Measurements from ENCODE around the gene MARCHF6.
"Not testable (repeated sequence)": the region's sequence is repeated elsewhere in the genome, so short reads cannot be mapped to it uniquely, and the experiment has no call there.

The MARCHF6 gene

GRCh38 chr5:10353241-10354047, at the start of gene MARCHF6:
TSS of gene MARCHF6 (plus strand) at chr5:10353695. CDS start at chr5:10353899, 204 bp downstream.
- Histone ChIP-seq H3K9ac (ENCODE audit: low read depth, low read length) (peak within 1 kb of the TSS; percentile 99), H3K36me3 (ENCODE audit: insufficient read depth, low read length) (no peaks in the 10 kb centered on the region), H3K9me3 (ENCODE audit: control insufficient read depth, insufficient read depth, low read length) (no peaks in the 10 kb centered on the region), H3K4me1 (ENCODE audit: insufficient read depth, low read length) (peaks cover 18% of the 10 kb centered on the region)

- H3K4me1 ChIP-seq (ENCODE audit: insufficient read depth, low read length), result peaks cover 9% of the 10 kb centered on the region
- no peaks in the 10 kb centered on the region for H3K9me3 ChIP-seq (ENCODE audit: control insufficient read depth, insufficient read depth, low read length)
- H3K9ac ChIP-seq (ENCODE audit: low read depth, low read length), result no peak overlapping the region
- H3K36me3 ChIP-seq (ENCODE audit: insufficient read depth, low read length), result no peaks in the 10 kb centered on the region
Measured at GRCh38 chr5:10303699-10304170, 49.8 kb upstream of the MARCHF6 start.

- Histone ChIP-seq H3K4me1 (ENCODE audit: insufficient read depth, low read length) (peaks cover 9% of the 10 kb centered on the region), H3K9me3 (ENCODE audit: control insufficient read depth, insufficient read depth, low read length) (no peaks in the 10 kb centered on the region), H3K36me3 (ENCODE audit: insufficient read depth, low read length) (no peaks in the 10 kb centered on the region), H3K9ac (ENCODE audit: low read depth, low read length) (no peak overlapping the region)
Measured at GRCh38 chr5:10304932-10305331, 48.6 kb upstream of the MARCHF6 start.

- Histone ChIP-seq H3K36me3 (ENCODE audit: insufficient read depth, low read length) (no peaks in the 10 kb centered on the region), H3K9me3 (ENCODE audit: control insufficient read depth, insufficient read depth, low read length) (no peaks in the 10 kb centered on the region), H3K4me1 (ENCODE audit: insufficient read depth, low read length) (peaks cover 14% of the 10 kb centered on the region), H3K9ac (ENCODE audit: low read depth, low read length) (peak overlapping the region; percentile 68; the same call in 1 of the 2 replicates)
Measured at GRCh38 chr5:10306114-10306513, 47.4 kb upstream of the MARCHF6 start.

- Histone ChIP-seq H3K36me3 (ENCODE audit: insufficient read depth, low read length) (no peaks in the 10 kb centered on the region), H3K9ac (ENCODE audit: low read depth, low read length) (peak overlapping the region; percentile 68), H3K9me3 (ENCODE audit: control insufficient read depth, insufficient read depth, low read length) (no peaks in the 10 kb centered on the region), H3K4me1 (ENCODE audit: insufficient read depth, low read length) (peaks cover 14% of the 10 kb centered on the region)
Measured at GRCh38 chr5:10306806-10307205, 46.7 kb upstream of the MARCHF6 start.

GRCh38 chr5:10307206-10308148, 46.0 kb upstream of the MARCHF6 start, which contains the start of gene CMBL:
TSS of gene CMBL (minus strand) at chr5:10307902. CDS start at chr5:10290762, 17,140 bp downstream.
- H3K9me3 ChIP-seq (ENCODE audit: control insufficient read depth, insufficient read depth, low read length), result no peaks in the 10 kb centered on the region
- H3K36me3 ChIP-seq (ENCODE audit: insufficient read depth, low read length), result no peaks in the 10 kb centered on the region
- H3K4me1 ChIP-seq (ENCODE audit: insufficient read depth, low read length), result peaks cover 14% of the 10 kb centered on the region
- peak within 1 kb of the TSS; percentile 68 for H3K9ac ChIP-seq (ENCODE audit: low read depth, low read length)

- H3K4me1 ChIP-seq (ENCODE audit: insufficient read depth, low read length), result peaks cover 14% of the 10 kb centered on the region
- H3K36me3 ChIP-seq (ENCODE audit: insufficient read depth, low read length), result no peaks in the 10 kb centered on the region
- H3K9ac ChIP-seq (ENCODE audit: low read depth, low read length), result no peak overlapping the region
- H3K9me3 ChIP-seq (ENCODE audit: control insufficient read depth, insufficient read depth, low read length), result no peaks in the 10 kb centered on the region
Measured at GRCh38 chr5:10308844-10309243, 44.7 kb upstream of the MARCHF6 start.

- H3K4me1 ChIP-seq (ENCODE audit: insufficient read depth, low read length), result peaks cover 14% of the 10 kb centered on the region
- H3K36me3 ChIP-seq (ENCODE audit: insufficient read depth, low read length), result no peaks in the 10 kb centered on the region
- no peak overlapping the region for H3K9ac ChIP-seq (ENCODE audit: low read depth, low read length)
- 0 out of 2 replicates have a peak, but pooled peaks cover under 1% of the 10 kb centered on the region for H3K9me3 ChIP-seq (ENCODE audit: control insufficient read depth, insufficient read depth, low read length)
Measured at GRCh38 chr5:10310066-10310779, 43.3 kb upstream of the MARCHF6 start.

- H3K9ac ChIP-seq (ENCODE audit: low read depth, low read length); H3K9me3 ChIP-seq (ENCODE audit: control insufficient read depth, insufficient read depth, low read length); H3K36me3 ChIP-seq (ENCODE audit: insufficient read depth, low read length): not testable (repeated sequence)
- H3K4me1 ChIP-seq (ENCODE audit: insufficient read depth, low read length), result peaks cover 12% of the 10 kb centered on the region
Measured at GRCh38 chr5:10310835-10311570, 42.5 kb upstream of the MARCHF6 start.

- Histone ChIP-seq H3K36me3 (ENCODE audit: insufficient read depth, low read length) (no peaks in the 10 kb centered on the region), H3K9me3 (ENCODE audit: control insufficient read depth, insufficient read depth, low read length) (peaks cover 3% of the 10 kb centered on the region; the same call in 1 of the 2 replicates), H3K9ac (ENCODE audit: low read depth, low read length) (no peak overlapping the region), H3K4me1 (ENCODE audit: insufficient read depth, low read length) (peaks cover 5% of the 10 kb centered on the region; the same call in 1 of the 2 replicates)
Measured at GRCh38 chr5:10311595-10312425, 41.7 kb upstream of the MARCHF6 start.

- Histone ChIP-seq H3K9ac (ENCODE audit: low read depth, low read length) (no peak overlapping the region), H3K4me1 (ENCODE audit: insufficient read depth, low read length) (0 out of 2 replicates have a peak, but pooled peaks cover 4% of the 10 kb centered on the region), H3K36me3 (ENCODE audit: insufficient read depth, low read length) (no peaks in the 10 kb centered on the region), H3K9me3 (ENCODE audit: control insufficient read depth, insufficient read depth, low read length) (peaks cover 3% of the 10 kb centered on the region; the same call in 1 of the 2 replicates)
Measured at GRCh38 chr5:10315201-10315600, 38.3 kb upstream of the MARCHF6 start.

- Histone ChIP-seq H3K9ac (ENCODE audit: low read depth, low read length) (peak overlapping the region; percentile 18; the same call in 1 of the 2 replicates), H3K36me3 (ENCODE audit: insufficient read depth, low read length) (no peaks in the 10 kb centered on the region), H3K4me1 (ENCODE audit: insufficient read depth, low read length) (no peaks in the 10 kb centered on the region), H3K9me3 (ENCODE audit: control insufficient read depth, insufficient read depth, low read length) (peaks cover 3% of the 10 kb centered on the region; the same call in 1 of the 2 replicates)
Measured at GRCh38 chr5:10315824-10316509, 37.5 kb upstream of the MARCHF6 start.

Data from ES-I3 (cell line).